ENCODE measurements around the gene CHAT. TPM values are rescaled to one million over a fixed set of nuclear protein-coding genes. Genes with fewer than 3 reads are reported as not detected.
A peak's percentile ranks its signal among the peaks of the same experiment; 100 is the strongest.

Gene CHAT
- total and polyA plus RNA-seq, 9 donors: not detected

DNA sequence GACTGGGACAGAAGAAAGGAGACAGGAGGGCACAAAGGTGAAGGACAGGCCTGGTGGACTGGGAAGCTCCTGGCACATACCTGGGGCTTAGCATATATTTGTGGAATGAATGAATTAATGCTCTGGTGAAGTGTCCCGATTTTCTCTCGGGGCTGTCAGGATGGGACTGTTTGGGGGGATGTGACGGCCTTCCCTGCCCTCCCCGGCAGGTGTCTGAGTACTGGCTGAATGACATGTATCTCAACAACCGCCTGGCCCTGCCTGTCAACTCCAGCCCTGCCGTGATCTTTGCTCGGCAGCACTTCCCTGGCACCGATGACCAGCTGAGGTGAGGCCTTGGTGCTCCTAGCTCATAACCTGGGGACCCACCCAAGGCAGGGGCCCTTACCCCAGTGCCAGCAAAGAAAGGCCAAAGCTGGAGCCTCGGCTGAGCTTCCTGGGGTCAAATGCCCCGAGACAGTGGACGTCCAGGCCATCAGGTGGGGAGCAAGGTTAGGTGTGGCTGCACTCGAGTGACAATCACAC is 6.5 kb downstream of the CHAT start:
- H3K9me3 ChIP-seq: no peaks in the 10 kb centered on the region
- no peaks in the 10 kb centered on the region for H3K27me3 ChIP-seq
- H3K36me3 ChIP-seq: no peaks in the 10 kb centered on the region
- peak in 1 of 5 donors; percentile 13 for DNase-seq
- H3K4me3 ChIP-seq: no peak overlapping the region
- no peak overlapping the region for H3K27ac ChIP-seq
- H3K4me1 ChIP-seq (ENCODE audit: insufficient read depth): no peaks in the 10 kb centered on the region
- intact Hi-C loops (cut with DNase I): no loop called here
- TF ChIP-seq, protein P1, sequence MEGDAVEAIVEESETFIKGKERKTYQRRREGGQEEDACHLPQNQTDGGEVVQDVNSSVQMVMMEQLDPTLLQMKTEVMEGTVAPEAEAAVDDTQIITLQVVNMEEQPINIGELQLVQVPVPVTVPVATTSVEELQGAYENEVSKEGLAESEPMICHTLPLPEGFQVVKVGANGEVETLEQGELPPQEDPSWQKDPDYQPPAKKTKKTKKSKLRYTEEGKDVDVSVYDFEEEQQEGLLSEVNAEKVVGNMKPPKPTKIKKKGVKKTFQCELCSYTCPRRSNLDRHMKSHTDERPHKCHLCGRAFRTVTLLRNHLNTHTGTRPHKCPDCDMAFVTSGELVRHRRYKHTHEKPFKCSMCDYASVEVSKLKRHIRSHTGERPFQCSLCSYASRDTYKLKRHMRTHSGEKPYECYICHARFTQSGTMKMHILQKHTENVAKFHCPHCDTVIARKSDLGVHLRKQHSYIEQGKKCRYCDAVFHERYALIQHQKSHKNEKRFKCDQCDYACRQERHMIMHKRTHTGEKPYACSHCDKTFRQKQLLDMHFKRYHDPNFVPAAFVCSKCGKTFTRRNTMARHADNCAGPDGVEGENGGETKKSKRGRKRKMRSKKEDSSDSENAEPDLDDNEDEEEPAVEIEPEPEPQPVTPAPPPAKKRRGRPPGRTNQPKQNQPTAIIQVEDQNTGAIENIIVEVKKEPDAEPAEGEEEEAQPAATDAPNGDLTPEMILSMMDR (IDR thresholded peaks at IDR 0.05): no peak
- TF ChIP-seq POLR2A (IDR thresholded peaks at IDR 0.05) (no peak), EP300 (IDR thresholded peaks at IDR 0.05) (no peak)
- 76 to 88% (median 77%) methylated on average over 12 of the region's 12 CpGs for WGBS, 3 donors

DNA sequence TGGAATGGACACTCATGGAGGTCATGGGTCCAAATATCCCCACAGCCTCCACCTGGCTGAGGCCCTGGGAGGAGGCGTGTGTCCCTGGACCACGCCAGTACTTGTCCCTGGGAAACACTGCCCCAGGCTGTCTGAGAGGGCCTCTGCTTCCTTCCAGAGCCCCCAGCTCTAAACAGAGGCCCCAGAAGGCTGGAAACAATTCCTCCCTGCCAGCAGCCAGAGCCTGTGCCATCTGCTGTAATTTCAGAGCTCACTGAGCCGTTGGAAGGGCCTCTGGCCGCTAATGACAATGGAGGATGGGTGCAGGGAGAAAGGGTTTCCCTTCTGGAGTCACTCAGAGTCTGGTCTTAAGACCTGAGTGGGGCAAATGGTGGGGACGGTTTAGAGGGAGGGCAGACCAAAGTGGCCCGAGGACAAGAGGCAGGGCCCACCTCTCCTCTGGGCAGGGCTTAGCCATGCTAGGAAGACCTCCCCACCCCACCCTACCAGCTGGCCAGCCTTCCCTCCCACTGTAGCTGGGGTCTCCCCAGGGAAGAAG is 7.1 kb downstream of the CHAT start:
- no peaks in the 10 kb centered on the region for H3K27me3 ChIP-seq
- no peak overlapping the region for H3K27ac ChIP-seq
- intact Hi-C loops (cut with DNase I): no loop called here
- peak in 1 of 5 donors; percentile 2 for DNase-seq
- TF ChIP-seq, protein P1 (IDR thresholded peaks at IDR 0.05): no peak
- no peak for TF ChIP-seq EP300 (IDR thresholded peaks at IDR 0.05)
- no peaks in the 10 kb centered on the region for H3K4me1 ChIP-seq (ENCODE audit: insufficient read depth)
- H3K36me3 ChIP-seq: no peaks in the 10 kb centered on the region
- no peaks in the 10 kb centered on the region for H3K9me3 ChIP-seq
- WGBS, 3 donors: 35 to 40% (median 39%) methylated on average over 6 of the region's 6 CpGs
- no peak overlapping the region for H3K4me3 ChIP-seq

DNA sequence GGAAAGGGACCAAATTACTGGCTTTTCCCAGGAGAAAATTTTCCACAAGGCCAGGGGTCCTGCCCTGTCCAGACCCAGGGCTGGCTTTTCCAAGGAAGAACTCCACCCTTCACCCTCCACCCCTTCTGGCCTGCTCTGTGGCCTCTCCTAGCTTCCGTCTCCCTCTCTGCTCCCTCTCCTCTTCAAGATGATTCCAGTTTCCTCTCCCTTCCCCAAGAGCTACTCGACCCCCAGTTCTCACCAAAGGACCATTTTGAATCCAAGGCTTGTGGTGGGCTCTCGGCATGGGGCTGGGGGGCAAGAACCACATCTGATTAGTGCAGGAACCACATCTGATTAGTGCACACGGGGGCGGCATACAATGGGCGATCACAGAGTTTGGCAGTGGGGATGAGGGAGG is 7.7 kb downstream of the CHAT start:
- Histone ChIP-seq H3K27me3 (no peaks in the 10 kb centered on the region), H3K36me3 (no peaks in the 10 kb centered on the region), H3K4me3 (no peak overlapping the region), H3K9me3 (no peaks in the 10 kb centered on the region), H3K4me1 (ENCODE audit: insufficient read depth) (no peaks in the 10 kb centered on the region), H3K27ac (no peak overlapping the region)
- DNase-seq: no peak
- WGBS, 3 donors: 33 to 42% (median 34%) methylated on average over 6 of the region's 6 CpGs
- intact Hi-C loops (cut with DNase I): no loop called here
- no peak for TF ChIP-seq EP300 (IDR thresholded peaks at IDR 0.05)

DNA sequence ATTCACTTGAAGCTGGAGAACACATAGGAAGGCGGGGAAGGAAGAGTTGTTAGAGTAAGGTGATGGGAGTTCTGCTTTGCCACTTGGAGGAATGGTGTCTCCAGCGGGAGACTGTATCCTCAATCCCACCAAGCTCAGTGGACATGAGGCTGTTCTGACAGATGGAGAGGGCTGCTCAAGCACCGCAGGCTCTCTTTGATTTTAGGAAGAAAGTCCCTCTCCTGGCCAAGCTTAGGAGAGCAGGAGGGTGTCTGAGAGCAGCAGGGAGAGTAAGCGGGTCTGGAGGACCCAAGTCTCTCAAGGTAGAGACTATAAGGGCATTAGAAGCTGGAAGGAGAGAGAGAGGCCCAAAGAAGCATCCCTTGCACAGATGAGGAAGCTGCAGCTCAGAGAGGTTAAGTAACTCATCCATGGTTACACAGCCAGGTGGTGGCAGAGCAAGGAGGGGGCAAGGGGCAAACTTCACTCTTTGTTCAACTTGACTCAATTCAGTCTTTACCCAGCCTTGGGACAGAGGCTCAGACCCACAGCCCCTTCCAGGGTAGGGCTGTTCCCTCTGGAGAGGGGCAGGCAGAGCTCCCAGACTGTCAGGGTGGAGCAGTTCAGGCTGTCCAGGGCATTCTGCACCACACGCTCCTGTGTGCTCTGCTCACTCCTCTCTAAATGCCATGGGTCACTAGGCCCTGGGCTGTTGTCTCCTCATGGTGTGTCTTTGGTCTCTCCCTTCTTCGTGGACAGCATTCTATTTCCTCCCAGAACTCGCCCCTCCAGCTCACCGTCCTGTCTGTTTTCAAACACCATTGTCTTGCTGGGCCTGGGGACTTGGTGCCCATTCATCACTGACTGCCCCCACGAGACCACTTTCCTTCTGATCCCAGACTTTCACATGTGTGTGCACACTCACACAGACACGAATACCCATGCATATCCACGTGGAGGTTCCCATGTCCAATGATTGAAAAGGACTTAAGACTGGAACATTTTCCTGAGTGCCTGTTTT is 8.9 kb downstream of the CHAT start:
- DNase-seq: peak in 1 of 5 donors; percentile 7
- intact Hi-C loops (cut with DNase I): no loop called here
- TF ChIP-seq, protein P1 (IDR thresholded peaks at IDR 0.05): no peak
- TF ChIP-seq EP300 (IDR thresholded peaks at IDR 0.05) (no peak), POLR2A (IDR thresholded peaks at IDR 0.05) (no peak)

More for the DNA sequence above, 8.9 kb downstream of the CHAT start:
- WGBS, 3 donors: 66 to 77% (median 71%) methylated on average over 11 of the region's 11 CpGs
- H3K27me3 ChIP-seq: no peaks in the 10 kb centered on the region
- no peak overlapping the region for H3K4me3 ChIP-seq
- no peaks in the 10 kb centered on the region for H3K4me1 ChIP-seq (ENCODE audit: insufficient read depth)
- H3K27ac ChIP-seq: no peak overlapping the region
- no peaks in the 10 kb centered on the region for H3K36me3 ChIP-seq
- no peaks in the 10 kb centered on the region for H3K9me3 ChIP-seq

Data from ovary (tissue), 9 donors.